ENCODE results near the gene OPRL1.

OPRL1 gene

DNA sequence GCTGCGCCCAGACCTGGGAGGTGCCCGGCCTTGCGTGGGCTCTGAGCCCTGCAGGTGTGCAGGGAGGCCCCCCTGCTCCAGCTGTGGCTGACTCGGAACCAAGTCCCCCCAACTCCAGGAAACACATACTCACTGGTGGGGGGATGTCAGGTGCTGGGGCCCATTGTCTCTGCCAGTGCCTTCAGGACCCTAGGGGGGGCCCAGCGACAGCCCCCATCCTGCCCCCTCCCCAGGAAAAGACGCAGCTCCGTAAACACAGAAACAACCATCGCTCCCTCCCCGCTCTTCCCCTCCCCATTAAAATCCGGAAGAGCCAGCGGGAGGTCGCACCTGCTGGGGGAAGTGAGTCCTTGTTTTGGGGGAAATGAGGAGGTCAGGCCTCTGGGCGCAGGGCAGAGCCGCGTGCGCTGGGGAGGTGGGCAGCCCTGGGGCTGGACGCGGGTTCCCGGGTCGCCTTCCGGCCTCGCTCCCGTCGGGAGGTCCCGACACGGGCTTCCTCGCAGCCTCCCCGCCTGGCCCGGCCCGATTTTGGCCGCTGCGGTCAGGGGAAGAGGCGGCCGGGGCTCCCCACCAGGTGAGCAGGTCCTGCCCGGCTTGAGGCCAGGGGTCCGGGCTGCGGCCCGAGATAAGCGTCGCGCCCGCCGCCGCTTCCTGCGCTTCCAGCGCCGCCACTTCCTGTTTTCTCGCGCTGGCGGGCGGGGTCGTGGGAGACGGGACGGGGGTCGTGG, 37.7 kb upstream of the OPRL1 start:
- DNase-seq, result no peak

DNA sequence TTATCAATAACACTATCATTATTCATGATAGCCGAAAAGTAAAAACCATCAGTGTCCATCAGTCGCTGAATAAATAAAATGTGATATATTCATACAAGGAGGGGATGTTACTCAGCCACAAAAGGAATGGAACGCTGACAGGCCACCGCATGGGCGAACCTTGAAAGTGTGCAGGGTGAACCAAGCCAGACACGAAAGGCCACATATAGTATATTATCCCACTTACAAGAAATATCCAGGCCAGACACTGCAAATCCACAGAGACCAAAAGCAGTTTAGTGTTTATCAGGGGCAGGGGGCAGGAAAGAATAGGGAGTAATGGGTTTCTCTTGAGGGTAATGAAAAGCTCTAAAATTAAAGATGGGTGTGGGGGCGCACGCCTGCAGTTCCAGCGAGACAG, 36.1 kb upstream of the OPRL1 start:
- DNase-seq, result no peak

DNA sequence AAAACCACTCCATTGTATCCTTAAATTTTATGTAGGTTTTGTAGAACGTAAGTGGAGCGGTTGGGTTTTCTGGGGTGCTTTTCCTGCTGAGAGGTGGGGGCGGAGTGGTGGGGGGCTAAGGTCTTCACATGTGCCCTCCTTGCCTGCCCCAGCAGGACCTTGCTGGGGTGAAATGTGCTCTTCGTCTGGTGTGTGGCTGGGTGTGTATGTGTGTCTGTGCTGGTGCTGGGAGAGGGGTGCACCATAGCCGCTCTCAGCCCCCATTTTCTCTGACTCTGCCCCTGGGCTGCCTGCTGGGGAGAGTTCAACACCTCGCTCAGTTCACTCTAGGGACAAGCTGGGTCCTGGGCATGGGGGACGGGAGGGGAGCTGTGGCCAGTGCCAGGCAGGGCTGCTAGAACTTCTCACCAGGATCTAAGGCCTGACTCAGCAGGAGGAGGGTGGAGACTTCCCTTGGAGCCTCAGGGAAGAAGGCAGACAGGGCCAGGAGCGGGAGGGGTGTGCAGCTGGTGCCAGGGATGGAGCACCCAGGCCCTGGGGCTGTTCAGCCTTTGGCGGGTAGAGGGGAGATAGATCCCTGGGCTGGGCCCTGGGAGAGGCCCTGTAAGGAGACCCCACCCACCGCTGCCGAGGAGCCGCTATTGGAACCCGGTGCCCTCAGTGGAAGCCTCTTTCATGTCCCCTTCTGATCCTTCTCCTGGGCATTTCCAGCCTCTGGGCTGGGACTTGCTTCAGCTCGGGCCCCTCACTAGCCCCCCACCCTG, 35.2 kb upstream of the OPRL1 start:
- DNase-seq, result no peak

DNA sequence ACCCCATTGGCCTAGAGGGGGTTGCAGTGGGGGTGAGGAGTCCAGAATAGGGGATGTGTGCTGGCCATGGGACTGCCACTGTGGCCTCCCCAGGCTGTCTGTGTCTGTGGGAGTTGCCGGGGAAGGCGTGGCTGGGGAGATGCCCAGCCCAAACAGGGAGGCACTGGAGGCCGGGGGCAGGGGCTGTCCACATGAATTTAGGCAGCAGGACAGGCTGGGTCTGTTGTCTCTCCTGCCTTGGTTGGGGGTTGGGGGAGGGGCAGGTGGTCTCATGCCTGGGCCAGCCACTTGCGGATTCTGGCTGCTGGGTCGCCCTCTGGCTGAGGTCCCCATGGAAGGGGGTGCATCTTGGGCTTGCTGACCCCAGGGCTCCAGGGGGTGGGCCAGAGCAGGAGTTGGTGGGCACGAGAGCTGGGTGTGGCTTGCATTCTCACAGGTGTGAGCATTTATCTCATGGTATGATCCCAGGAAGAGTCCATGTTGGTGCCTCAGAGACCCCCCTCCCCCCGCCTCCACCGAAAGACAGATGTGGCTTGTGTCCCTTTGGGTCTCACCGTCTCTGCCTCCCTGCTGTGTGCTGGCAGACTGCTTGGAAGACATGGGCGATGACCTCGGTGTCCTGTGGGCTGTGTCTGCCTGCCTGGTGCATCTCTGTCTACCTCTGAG, 34.4 kb upstream of the OPRL1 start:
- no peak for DNase-seq

DNA sequence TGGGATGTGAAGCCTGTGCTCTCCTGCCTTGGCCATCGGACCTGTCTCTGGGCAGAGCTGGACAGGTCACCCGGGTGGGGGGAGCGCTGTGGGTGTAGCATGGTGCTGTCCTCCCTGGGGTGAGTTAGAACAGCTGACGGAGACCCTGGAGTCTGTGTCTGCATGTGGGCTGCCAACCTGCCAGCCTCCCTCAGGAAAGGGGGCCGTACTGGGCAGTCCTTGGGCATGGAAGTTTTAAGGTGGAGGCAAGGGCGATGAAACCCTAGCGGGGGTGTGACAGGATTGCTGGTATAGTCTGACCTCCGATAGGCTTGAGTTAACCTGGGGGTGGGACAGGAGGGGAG, 32.9 kb upstream of the OPRL1 start:
- no peak for DNase-seq

DNA sequence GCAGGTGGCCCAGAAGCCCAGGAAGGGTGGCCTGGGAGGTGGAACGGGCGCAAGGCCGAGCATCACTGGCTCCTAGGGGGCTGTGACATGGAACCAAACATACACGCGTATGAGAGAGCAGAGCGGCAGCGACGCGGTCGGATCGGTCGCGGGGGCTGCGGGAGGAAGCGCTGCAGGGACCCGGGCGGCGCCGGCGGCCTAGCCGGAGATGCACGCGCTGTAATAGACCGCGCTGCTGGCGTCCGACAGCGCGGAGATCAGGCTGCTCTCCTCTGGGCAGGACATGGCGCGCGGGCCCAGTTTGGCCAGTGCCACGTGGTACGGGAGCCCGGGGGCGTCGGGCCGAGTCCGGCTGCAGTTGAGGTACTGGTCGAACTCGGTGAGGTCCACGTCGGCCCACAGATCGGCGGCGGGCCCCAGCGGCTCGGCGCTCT, 31.9 kb upstream of the OPRL1 start:
- DNase-seq, result no peak

DNA sequence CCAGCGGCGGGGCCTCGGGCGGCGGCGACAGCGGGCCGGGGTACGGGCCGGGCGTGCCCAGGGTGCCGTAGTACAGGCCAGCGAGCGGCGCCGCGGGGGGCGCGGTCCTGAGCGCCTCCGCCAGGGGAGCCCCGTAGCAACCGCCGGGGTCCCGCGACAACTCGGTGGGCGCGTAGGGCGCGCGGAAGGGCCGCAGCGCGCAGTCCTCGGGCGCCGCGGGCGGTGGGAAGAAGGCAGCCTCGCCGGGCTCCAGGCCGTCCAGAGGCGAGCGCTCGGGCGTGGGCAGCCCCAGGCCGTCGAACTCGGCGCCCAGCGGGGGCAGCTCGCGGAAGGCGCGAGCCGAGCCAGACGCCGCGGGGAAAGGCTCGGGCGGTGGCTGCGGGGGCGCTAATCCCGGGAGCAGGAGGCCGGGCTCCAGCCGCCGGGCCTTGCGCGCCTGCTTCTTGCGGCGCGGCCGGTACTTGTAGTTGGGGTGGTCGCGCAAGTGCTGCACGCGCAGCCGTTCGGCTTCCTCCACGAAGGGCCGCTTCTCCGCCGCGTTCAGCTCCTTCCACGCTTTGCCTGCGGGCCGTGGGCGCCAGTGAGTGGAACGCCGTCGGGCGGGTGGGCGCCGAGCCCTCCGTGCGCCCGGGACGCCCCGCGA, 31.4 kb upstream of the OPRL1 start:
- DNase-seq, result no peak

DNA sequence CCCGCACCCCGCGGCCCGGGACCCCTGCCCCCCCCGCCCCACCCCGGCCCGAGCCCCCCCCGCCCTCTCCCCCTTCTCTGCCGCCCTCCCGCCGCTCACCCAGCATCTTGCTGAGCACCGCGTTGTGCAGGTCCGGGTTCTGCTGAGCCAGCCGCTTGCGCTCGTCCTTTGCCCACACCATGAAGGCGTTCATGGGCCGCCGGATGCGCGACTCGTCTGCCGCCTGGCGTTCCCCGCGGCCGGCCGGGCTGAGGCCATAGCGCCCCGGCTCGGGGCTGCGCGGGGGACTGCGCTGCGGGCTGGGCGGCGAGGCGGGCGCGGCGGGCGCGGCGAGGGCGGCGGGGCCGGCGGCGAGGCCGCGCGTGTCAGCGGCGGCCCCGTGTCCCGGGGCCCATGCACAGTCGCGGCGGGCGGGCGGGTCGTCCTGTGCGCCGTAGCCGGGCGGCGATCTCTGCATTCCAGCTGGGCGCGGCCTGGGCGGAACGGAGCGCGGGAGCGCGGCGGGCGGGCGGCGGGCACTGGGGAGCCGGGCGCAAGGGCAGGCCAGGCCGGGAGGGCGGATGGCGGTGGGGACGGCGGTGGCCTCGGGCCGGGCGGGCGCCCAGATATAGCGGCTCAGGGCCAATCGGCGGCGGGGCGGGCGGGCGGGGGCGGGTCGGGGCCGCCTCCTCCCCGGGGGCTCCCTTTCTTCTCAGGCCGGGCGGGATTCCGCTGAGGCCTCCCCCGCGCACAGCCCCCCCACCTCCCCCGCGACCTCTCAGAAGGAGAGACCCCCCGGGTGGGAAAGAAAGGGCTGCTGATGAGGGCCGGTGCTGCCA, 30.6 kb upstream of the OPRL1 start, which contains the start of gene SOX18:
TSS of gene SOX18 (minus strand) at position 580 of the 818 bp plus-strand sequence. CDS start at position 457, 123 bp downstream.
- no peak for DNase-seq

DNA sequence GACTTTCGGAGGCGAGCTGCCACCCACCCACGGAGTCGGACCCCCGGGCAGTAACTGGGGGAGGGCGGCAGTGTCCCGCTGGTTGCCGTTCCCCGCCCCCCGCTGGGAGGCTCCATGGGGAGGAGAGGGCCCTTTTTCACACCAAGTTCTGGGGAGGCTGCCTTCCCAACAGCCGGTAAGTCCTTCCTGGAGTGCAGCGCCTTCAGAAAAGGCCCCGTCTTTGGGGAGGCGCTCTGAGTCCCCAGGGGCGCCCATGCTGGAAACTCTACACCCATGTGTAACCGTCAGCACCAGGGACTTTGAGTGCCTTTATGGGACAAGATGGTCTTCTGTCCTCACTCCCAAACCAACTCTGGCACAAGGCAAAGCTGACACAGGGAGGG, 30.0 kb upstream of the OPRL1 start:
- DNase-seq, result no peak

DNA sequence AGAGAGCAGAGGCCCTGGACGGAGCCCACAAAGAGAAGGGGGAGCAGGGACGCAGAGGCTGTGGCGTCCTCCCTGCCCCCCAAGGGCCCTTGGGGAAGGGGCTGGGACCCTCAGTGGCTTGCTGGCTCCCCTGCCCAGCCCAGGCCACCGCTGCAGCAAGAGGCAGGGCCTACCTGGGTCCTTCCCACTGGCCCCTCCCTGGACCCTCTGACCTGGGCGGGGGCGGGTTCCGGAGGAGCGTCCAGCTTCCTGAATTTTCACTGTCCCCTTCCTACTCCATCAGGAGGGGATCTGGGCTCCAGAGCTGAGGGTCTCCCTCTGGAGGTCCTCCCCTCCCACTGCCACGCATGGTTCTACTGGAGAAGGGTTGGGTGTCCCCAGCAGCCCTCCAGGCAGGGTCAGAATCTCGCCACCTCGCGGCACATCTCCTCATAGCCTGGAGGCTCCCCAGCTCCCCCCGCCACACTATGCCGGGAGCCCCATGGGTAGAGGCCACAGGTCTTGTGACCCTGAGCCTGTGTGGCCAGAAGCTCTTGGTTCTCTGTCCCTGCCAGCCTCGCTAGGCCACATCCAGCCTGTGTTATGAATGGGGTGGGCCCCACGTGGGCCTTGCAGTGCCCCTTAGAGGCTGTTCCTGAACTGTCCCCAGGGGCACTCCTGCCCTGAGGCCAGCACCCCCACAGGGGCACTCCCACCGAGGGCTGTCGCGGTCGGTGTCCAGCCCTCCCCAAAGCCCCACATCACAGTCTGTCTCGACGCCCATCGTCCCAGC, 29.4 kb upstream of the OPRL1 start:
- no peak for DNase-seq

DNA sequence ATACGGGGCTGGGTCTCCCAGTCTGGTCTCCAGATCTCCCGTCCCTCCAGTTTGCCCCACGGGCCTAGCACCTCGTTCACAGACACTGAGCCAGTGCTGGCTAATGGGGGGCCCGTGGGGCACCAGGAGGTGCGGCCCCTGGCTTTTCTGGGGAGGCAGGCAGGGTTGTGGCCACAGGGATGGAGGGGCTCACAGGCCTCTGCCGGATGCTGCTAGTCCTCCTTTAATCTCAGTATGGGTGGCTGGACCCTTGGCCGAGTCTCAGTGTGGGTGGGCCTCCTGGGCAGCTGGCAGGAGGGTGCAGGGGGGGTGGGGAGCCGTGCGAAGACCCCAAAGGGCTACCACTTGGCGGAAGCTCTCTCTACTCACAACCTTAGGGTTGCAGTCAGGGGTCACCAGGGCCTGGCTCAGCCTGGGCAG, 28.8 kb upstream of the OPRL1 start:
- DNase-seq, result no peak

DNA sequence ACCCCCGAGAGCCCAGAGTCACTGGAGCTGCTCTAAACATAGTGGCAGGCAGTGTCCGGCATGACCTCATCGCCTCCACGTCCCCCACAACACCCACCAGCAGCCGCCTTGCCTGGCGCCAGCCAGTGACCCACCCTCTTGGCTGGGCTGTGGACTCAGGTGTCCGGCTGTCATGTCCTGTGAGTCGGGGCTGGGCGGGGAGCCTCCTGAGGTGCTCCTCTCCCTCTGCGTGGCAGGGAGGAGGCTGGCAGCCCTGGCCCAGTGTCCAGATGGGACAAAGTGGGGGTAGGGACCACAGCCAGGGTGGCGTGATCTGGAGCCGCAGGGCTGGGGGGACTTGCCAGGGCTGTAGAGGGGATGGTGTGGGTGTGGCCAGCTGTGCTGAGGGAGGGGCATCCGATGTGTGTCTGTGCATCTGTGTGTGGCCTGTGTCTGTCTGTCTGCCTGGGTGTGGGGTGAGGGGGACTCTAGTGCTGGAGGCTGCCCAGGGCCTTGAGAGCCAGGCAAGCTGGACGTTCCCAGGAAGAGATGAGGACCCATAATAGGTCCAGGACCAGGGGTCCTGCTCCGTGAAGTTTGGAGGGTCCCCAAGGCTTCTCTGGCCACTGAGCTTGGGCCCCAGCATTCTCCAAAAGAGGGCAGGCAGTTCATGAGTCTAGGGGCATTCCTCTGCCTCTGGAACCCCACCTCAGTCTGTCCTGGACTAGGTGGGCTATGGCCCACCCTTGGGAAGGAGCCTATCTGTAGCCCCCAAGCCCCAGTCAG, 28.1 kb upstream of the OPRL1 start:
- DNase-seq, result no peak

DNA sequence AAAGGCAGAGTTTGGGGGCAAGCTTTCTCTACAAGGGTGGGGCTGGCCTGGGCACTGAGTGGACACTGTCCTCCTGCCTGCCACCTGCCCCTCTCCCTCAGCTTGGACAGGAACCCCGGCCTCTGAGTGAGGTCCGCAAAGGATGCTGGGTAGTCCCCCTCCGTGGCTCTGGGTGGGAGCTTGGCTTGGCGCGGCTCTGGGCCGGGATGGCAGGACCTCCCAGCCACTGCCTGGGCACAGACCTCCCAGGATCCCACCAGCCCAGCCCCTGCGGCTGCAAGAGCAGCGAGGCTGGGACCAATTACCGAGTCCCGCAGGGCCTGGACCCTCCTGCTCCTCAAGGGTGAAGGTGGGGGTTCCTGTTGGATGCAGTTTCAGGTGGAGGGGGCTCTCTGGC, 27.6 kb upstream of the OPRL1 start:
- DNase-seq, result no peak

DNA sequence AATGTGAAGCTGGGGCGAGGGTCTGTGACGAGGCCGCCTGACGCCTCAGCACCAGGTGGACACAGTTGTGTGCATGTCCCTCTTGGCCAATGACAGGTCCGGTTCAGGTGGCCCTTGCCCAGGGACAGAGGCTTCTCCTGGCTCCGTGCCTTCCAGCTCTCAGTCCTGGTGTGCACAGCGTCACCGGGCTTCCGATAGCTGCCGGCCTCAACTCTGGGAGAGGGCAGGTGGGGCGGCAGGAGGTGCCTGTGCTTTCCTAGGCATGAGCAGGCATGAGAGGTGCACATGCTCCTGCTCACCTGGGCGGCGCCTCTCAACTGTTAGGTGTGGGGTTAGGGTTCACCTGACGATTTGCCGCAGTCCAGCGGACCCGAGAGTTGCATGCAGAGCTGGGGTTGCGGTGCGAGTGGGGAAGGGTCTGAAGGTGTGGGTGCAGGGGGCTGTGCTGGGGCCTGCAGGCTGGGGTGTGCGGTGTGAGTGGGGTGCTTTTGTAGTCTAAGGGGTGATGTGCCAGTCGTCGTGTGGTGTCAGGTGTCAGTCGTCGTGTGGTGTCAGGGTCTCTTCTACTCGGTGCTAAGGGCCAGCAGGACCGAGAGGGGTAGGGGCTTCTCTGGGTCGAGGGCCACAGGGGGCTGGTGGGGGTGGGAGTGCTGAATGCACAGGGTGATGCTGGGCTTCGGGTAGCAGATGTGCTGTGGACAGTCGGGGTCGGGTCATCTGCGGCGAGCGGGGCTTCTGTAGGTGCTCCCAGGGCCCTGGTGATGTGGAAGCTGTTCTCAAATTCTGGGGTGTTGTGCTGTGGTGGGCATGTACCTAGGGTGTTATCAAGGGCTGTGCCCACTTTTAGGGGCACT, 26.7 kb upstream of the OPRL1 start:
- no peak for DNase-seq

DNA sequence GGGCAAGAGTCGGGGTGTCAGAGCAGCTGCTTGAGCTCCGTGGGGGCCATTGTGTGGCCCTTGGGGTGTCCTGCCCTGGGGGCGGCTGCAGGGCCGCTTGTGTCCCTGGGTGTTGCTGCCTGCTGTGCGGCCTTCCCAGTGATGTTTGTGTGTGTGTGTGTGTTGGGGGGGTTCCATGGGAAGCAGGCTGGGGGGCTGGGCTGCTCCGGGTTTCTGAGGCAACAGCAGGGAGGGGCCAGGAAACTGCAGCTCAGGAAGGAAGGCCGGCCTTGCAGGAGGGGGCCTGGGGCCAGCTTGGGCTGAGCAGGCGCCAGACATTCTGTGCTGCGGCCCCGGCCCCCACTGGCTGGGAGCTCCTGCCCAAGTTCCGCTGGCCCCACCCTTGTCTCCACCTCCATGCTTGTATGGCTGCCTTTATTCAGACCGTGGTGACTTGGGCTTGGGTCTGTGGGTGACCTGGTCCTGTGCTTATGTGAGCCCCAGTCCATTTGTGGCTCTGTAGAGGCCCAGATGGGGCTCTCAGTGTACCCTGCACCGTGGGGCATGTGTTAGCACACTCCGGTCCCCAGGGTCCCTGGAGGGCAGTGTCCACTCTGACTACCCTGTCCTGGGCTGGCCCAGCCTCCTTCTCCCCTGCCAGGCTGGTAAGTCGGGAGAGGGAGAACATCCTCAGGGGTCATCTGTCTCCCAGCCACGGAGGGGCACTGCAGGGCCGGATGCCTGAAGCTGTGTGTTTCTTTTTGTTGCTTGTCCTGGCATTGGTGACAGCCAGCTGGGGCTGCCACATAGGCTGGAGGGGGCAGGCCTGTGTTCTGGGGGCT, 25.8 kb upstream of the OPRL1 start:
- no peak for DNase-seq

DNA sequence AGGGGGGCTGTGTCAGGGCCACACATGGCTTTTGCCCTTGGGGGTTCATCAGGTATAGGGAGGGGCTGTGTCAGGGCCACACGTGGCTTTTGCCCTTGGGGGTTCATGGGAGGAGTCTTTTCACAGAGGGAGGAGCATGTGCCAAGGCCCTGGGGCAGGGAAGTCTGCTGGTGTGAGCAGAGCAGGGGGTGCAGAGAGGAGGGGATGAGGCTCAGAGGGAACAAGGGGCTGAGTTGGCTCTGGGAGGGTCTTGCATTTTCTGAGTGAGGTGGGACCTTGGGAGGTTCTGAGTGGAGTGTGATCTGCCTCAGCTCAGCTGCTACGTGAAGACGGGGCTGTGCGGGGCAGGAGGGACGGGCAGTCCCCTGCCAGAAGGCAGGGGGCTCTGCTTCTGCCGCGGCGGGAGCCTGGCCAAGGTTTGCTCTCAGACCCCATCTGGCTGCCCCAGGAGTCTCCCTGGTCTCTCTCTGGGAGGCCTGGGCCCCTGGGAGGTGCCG, 24.4 kb upstream of the OPRL1 start:
- no peak for DNase-seq

DNA sequence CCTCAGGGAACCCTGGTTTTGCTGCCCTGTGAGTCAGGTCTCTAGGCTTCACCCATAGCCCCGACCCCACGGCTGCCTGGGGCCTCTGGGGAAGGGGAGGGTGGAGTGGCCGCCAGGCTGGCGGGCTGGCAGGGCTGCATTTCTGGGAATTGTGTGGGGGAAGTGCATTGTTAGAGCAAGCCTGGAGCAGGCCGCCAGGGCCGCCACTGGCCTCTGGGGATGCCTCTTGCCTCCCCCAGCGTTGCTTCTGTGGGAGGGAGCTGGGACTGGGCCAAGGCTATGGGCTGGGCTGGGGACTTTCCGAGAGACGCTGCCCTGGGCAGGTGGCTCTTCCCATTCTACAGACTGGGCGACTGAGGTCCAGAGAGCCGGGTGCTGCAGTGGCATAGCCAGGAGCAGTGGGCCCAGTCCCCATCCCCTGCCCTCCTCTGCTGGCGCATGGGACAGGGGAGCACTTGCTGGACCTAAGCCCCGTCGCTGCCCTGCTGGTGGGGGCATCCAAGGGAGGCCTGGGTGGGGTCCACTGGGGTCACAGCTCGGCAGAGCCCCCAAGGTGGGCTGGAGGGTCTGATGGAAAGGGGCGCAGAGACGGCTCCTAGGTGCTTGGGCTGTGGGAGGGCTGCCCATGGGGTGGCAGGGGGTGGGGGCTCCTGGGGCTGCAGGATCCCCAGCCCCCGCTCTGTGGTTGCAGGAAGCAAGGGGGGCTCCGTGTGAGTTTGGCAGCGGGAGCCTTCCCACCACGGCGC, 23.8 kb upstream of the OPRL1 start:
- no peak for DNase-seq
